Astrocyte of the spinal cord (primary cell): Measurements from ENCODE around the gene DCLK2.

Experiments
- DNase-seq: peaks from one replicate; pipeline ENCODE4 v3.0.0; 2011; ENCODE audit warnings: low read depth, low spot score
- H3K4me3 ChIP-seq: 2 replicates; pipeline ENCODE4 v1.5.1; 2011; ENCODE audit warnings: low read depth, mild to moderate bottlenecking, low read length, moderate library complexity
- in situ Hi-C: cut with HindIII; loops from 2 replicates; pipeline ENCODE4 v1.10.0; 2017; ENCODE audit warnings: low sequenced_read_pairs
- TF ChIP-seq, protein P1 (sequence below): IDR thresholded peaks from 2 replicates; pipeline ENCODE4 v1.5.1; 2012; ENCODE audit warnings: low read depth, mild to moderate bottlenecking, low read length, inconsistent platforms

The DCLK2 gene

DNA sequence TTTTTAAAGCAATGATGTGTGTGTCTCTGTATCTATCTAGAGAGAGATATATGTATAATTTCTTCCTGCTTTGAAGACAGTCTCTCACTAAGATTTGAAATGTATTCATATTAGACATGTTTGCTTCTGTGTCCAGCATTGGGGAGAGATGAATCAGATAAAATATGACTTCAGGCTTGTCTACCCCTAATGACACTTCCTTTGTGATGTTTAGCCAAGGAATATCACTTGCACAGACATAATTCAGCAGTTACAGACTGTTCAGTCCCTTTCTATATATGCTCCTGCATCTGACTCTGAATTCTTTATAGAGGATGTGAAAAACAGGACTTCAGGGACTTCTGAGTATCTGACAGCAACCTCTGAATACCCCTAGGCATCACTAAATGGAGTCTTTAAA lies 158.4 kb downstream of the DCLK2 start:
- in situ Hi-C loops: no loop called here
- TF ChIP-seq, protein P1, sequence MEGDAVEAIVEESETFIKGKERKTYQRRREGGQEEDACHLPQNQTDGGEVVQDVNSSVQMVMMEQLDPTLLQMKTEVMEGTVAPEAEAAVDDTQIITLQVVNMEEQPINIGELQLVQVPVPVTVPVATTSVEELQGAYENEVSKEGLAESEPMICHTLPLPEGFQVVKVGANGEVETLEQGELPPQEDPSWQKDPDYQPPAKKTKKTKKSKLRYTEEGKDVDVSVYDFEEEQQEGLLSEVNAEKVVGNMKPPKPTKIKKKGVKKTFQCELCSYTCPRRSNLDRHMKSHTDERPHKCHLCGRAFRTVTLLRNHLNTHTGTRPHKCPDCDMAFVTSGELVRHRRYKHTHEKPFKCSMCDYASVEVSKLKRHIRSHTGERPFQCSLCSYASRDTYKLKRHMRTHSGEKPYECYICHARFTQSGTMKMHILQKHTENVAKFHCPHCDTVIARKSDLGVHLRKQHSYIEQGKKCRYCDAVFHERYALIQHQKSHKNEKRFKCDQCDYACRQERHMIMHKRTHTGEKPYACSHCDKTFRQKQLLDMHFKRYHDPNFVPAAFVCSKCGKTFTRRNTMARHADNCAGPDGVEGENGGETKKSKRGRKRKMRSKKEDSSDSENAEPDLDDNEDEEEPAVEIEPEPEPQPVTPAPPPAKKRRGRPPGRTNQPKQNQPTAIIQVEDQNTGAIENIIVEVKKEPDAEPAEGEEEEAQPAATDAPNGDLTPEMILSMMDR: no peak
- no peak overlapping the region for H3K4me3 ChIP-seq
- DNase-seq: peak; percentile 72

DNA sequence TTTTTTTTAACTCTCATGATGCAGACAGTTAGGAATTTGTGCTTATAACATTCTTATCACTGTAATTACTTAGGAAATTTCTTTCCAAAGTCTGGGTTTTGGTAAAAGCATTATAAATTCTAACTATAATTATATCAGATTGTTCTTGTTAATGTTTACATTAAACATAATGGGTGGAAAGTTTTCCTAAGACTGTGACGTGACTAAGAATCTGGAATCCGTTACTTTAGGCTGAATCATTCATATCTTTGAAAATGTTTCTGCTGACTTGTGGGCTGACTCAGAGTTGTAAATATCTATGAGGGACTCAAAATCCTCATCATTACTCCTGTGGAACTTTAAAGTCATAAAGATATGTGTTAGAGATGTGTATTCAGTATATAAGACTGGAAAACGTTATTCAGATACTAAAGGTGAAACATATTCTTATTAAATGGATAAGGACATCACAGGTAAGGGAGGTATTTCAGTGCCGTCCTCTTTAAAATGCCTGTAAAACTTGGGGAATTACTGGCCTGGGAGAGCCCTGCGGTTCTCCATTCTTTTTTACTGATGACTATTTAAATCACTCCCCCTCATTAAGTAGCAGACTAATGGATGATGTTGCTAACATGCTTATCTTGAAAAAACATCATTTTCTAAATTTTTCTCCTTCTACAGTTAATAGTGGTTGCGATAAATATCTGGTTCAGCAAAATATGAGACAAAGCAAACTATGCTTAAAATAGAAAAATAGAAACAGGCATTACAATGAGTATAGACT lies 159.0 kb downstream of the DCLK2 start:
- in situ Hi-C loops: no loop called here
- TF ChIP-seq, protein P1: no peak
- no peak overlapping the region for H3K4me3 ChIP-seq
- DNase-seq: peak; percentile 95

DNA sequence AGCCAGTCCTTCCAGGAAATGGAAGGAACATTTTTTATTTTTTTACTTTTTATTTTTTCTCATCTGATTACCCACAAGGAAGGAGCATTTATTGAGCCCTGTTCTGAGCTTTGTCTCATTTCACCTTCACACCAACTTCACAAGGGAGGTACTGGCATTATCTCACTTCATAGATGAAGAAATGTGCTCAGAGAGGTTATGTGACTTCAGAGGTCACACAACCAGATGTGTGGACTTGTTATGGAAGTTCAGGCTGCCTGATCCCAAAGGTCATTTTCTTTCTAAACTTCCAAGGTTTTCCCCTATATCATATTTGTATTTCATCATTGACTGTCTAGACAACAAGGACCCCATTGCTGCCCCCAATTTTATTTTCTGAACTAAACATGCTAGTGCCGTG lies 160.3 kb downstream of the DCLK2 start:
- TF ChIP-seq, protein P1: no peak
- H3K4me3 ChIP-seq: no peak overlapping the region
- DNase-seq: no peak
- in situ Hi-C loops: no loop called here

DNA sequence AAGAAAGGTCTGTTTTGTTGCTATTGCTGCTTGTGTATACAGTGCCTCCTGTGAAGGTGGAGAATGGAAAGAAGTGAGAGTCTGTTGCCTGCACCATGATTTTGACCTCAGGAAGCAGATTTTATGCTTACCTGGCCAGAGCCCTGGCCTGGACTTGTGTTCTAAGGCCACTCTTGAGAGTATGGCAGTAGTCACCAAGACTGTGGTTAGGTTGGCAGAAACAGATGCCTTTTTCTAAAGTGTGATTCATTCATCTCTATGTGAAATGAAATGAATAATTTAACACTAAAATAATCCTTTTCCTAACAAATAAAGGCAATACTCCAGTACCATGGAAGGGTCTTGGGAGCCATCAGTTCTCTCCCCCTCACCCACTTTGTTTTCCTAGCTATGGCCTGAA lies 161.8 kb downstream of the DCLK2 start:
- H3K4me3 ChIP-seq: no peak overlapping the region
- TF ChIP-seq, protein P1: no peak
- in situ Hi-C loops: no loop called here
- DNase-seq: no peak

DNA sequence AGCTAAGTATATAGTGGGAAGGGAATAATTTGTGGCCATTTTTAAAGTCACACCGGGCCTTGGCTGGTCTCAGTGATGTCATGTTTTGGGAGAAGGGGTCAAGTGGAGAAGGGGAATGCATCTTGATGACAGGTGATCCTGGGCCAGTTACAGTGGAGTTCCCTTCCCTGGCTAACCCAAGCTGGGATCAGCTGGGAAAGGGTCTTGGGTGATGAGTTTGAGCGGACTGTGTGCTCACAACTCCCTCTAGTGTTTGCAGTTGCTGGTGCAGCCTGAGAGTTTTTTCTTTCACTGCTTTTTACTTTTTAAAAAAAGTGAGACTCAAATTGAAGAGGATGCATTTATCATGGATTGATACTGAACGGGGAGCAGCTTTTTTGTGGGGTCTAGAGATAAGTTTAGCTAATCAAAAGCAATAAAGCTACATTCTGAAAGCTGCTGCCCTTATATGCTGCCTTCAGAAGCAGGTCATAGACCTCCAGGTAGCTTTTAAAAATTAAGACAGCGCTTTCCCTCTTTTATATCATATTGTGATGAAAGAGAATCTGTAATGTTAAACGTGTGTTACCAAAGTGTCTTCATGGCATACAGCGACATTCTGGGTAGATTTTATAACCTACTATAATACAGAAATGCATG lies 164.7 kb downstream of the DCLK2 start:
- in situ Hi-C loops: no loop called here
- DNase-seq: peak; percentile 55
- TF ChIP-seq, protein P1: peak; percentile 94
- H3K4me3 ChIP-seq: no peak overlapping the region

DNA sequence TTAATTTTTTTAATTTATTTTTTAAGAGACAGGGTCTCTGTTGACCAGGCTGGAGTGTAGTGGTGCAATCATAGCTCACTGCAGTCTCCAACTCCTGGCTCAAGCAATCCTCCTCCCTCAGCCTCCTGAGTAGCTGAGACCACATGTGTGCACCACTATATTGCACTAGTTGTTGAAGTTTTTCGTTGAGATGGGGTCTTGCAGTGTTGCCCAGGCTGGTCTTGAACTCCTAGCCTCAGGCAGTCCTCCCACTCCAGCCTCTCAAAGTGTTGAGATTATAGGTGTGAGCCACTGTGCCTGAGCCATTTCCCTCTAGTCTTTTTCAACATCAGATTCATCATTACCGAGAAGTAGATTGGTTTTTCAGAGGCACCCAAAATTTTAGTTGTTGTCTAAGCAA lies 165.7 kb downstream of the DCLK2 start:
- no peak for DNase-seq
- in situ Hi-C loops: no loop called here
- no peak overlapping the region for H3K4me3 ChIP-seq
- TF ChIP-seq, protein P1: no peak
